Common myeloid progenitor, CD34-positive (primary cell): ENCODE results near the gene TTC27. TPM values are rescaled to one million over a fixed set of nuclear protein-coding genes. Genes with fewer than 3 reads are reported as not detected.

Experiments used
- CTCF ChIA-PET: fragments of 350-600 bp; sonication (Branson Sonifier 250); formaldehyde crosslinking; loops from one replicate; lab custom pipeline; 2021; ENCODE audit warnings: antibody characterized with exemption; lab: Charles Lee
- POLR2A ChIA-PET: fragments of 350-600 bp; sonication (Branson Sonifier 250); formaldehyde crosslinking; loops from one replicate; lab custom pipeline; 2021; ENCODE audit warnings: antibody characterized with exemption; lab: Charles Lee
- DNase-seq, 3 donors: peaks; one replicate each; pipeline versions ENCODE4 v3.0.0 to v3.0.0-alpha.2; 2013
- H3K27ac ChIP-seq, 2 experiments: 1 replicate in 1 of 2; 2 replicates in 1 of 2; pipeline ENCODE4 v1.7.0; 2013; ENCODE audit warnings: inconsistent platforms in 2 of 2, low read length in 2 of 2, mild to moderate bottlenecking in 2 of 2, low read depth in 1 of 2, moderate library complexity in 1 of 2; ENCODE audit not compliant: severe bottlenecking in 2 of 2, insufficient read depth in 1 of 2, poor library complexity in 1 of 2
- H3K27me3 ChIP-seq, 5 experiments: replicated peaks in 2 of 5; 1 replicate in 3 of 5; 2 replicates in 2 of 5; pipeline versions ENCODE4 v1.6.1 to v1.7.0; 2013; ENCODE audit warnings: low read length in 4 of 5, mild to moderate bottlenecking in 2 of 5, moderate library complexity in 2 of 5, inconsistent platforms in 1 of 5; ENCODE audit not compliant: insufficient read depth in 5 of 5, control insufficient read depth in 4 of 5
- H3K36me3 ChIP-seq, 4 experiments: 1 replicate in 2 of 4; 2 replicates in 2 of 4; pipeline versions ENCODE4 v1.6.1 to v1.7.0; 2013; ENCODE audit warnings: low read length in 3 of 4, control low read depth in 1 of 4, mild to moderate bottlenecking in 1 of 4; ENCODE audit not compliant: control insufficient read depth in 4 of 4, insufficient read depth in 4 of 4
- H3K4me1 ChIP-seq, 4 experiments: 1 replicate in 3 of 4; 2 replicates in 1 of 4; pipeline versions ENCODE4 v1.6.1 to v1.7.1; 2013; ENCODE audit warnings: low read length in 3 of 4, mild to moderate bottlenecking in 3 of 4, control low read depth in 1 of 4, inconsistent platforms in 1 of 4, moderate library complexity in 1 of 4; ENCODE audit not compliant: control insufficient read depth in 4 of 4, insufficient read depth in 4 of 4; ENCODE audit errors: control extremely low read depth in 1 of 4
- H3K4me3 ChIP-seq, 7 experiments: 1 replicate in 4 of 7; 2 replicates in 3 of 7; pipeline versions ENCODE4 v1.5.1 to v1.7.0; 2013; ENCODE audit warnings: mild to moderate bottlenecking in 7 of 7, low read length in 6 of 7, moderate library complexity in 6 of 7, inconsistent platforms in 2 of 7, low read depth in 2 of 7, control low read depth in 1 of 7; ENCODE audit not compliant: insufficient read depth in 4 of 7, control insufficient read depth in 1 of 7; ENCODE audit errors: extremely low read depth in 1 of 7
- H3K9me3 ChIP-seq, 5 experiments: 1 replicate in 4 of 5; 2 replicates in 1 of 5; pipeline versions ENCODE4 v1.6.1 to v1.7.1; 2013; ENCODE audit warnings: low read length in 4 of 5, mild to moderate bottlenecking in 2 of 5, inconsistent platforms in 1 of 5, low read depth in 1 of 5, moderate library complexity in 1 of 5; ENCODE audit not compliant: control insufficient read depth in 4 of 5, insufficient read depth in 2 of 5; ENCODE audit errors: control extremely low read depth in 1 of 5
- WGBS: methylation state at CpG from one replicate; pipeline ENCODE4 v1.1.5; 2013; ENCODE audit not compliant: insufficient coverage; 5-methylcytosine and 5-hydroxymethylcytosine counted together
- polyA plus RNA-seq: library from polyadenylated mRNA; unstranded; fragments of 120-200 nt; gene quantifications from one replicate; pipeline ENCODE4 v1.2.1, GENCODE V29; 2013

Gene TTC27
- polyA plus RNA-seq, result 25.1 TPM

GRCh38 chr2:32627814-32628579, at the start of gene TTC27:
TSS of gene TTC27 (plus strand) at chr2:32628050. CDS start at chr2:32628293, 243 bp downstream.
- POLR2A ChIA-PET, result no interaction called here

GRCh38 chr2:32591669-32592463, 36.0 kb upstream of the TTC27 start:
- peak overlapping the region in 2 of 7 experiments; percentile 0 to 50 for H3K4me3 ChIP-seq
- peak overlapping the region; percentile 27 to 77 for H3K27ac ChIP-seq
- peaks cover 13 to 46% (median 32%) of the 10 kb centered on the region in 4 experiments for H3K4me1 ChIP-seq
- no peaks in the 10 kb centered on the region for H3K27me3 ChIP-seq
- no peaks in the 10 kb centered on the region for H3K9me3 ChIP-seq
- no CpG with 5 or more reads among the region's 3 CpGs for WGBS
- CTCF ChIA-PET, result interaction anchor here (0.6 to 1.6 kb wide), 6 partner anchors 12 to 499 kb away, joined by 3 to 5 read pairs (median 3); no protein-coding TSS in a partner anchor
- DNase-seq, result peak; percentile 78 to 96 (median 91)
- peaks cover under 1 to 10% (median 2%) of the 10 kb centered on the region in 4 experiments for H3K36me3 ChIP-seq
- POLR2A ChIA-PET, result interaction anchor here (1.1 kb wide), 1 partner anchor 9 kb away, joined by 8 read pairs; no protein-coding TSS in a partner anchor

More at GRCh38 chr2:32627814-32628579, at the start of gene TTC27:
- DNase-seq, result peak; percentile 95 to 97 (median 97)
- Histone ChIP-seq H3K27ac (peak within 1 kb of the TSS; percentile 50 to 75), H3K4me3 (peak within 1 kb of the TSS; percentile 77 to 100 (median 96)), H3K36me3 (peaks cover 0 to 11% (median 8%) of the 10 kb centered on the region in 4 experiments), H3K4me1 (peaks cover 0 to 21% (median 8%) of the 10 kb centered on the region in 4 experiments), H3K27me3 (no peaks in the 10 kb centered on the region), H3K9me3 (no peaks in the 10 kb centered on the region)
- WGBS, result 0% methylated on average over 32 of the region's 39 CpGs
- CTCF ChIA-PET, result interaction anchor here (0.5 to 1.0 kb wide), 2 partner anchors 18 to 42 kb away, joined by 3 read pairs; no protein-coding TSS in a partner anchor

GRCh38 chr2:32594573-32594972, 33.3 kb upstream of the TTC27 start:
- no peaks in the 10 kb centered on the region for H3K27me3 ChIP-seq
- peaks cover 4 to 25% (median 10%) of the 10 kb centered on the region in 4 experiments for H3K36me3 ChIP-seq
- DNase-seq, result no peak
- no peaks in the 10 kb centered on the region for H3K9me3 ChIP-seq
- ChIA-PET POLR2A (interaction anchor here (0.7 kb wide), 1 partner anchor 388 kb away, joined by 3 read pairs; no protein-coding TSS in a partner anchor), CTCF (interaction anchor here (1.6 kb wide), 1 partner anchor 21 kb away, joined by 4 read pairs; no protein-coding TSS in a partner anchor)
- peaks cover 13 to 34% (median 25%) of the 10 kb centered on the region in 4 experiments for H3K4me1 ChIP-seq
- H3K27ac ChIP-seq, result no peak overlapping the region
- H3K4me3 ChIP-seq, result no peak overlapping the region
- 100% methylated on average over 1 of the region's 3 CpGs for WGBS

GRCh38 chr2:32611366-32611765, 16.5 kb upstream of the TTC27 start:
- WGBS, result 100% methylated on average over 2 of the region's 2 CpGs
- Histone ChIP-seq H3K4me3 (no peak overlapping the region), H3K36me3 (peaks cover 12 to 61% (median 29%) of the 10 kb centered on the region in 4 experiments), H3K9me3 (no peaks in the 10 kb centered on the region), H3K4me1 (no peaks in the 10 kb centered on the region), H3K27ac (no peak overlapping the region), H3K27me3 (no peaks in the 10 kb centered on the region)
- ChIA-PET CTCF (no interaction called here), POLR2A (no interaction called here)
- no peak for DNase-seq

GRCh38 chr2:32611771-32612170, 16.1 kb upstream of the TTC27 start:
- POLR2A ChIA-PET, result no interaction called here

GRCh38 chr2:32614084-32614483, 13.8 kb upstream of the TTC27 start:
- Histone ChIP-seq H3K4me1 (no peaks in the 10 kb centered on the region), H3K36me3 (peaks cover 12 to 62% (median 32%) of the 10 kb centered on the region in 4 experiments), H3K4me3 (no peak overlapping the region), H3K27me3 (no peaks in the 10 kb centered on the region), H3K9me3 (no peaks in the 10 kb centered on the region), H3K27ac (no peak overlapping the region)
- CTCF ChIA-PET, result interaction anchor here (1.3 to 1.5 kb wide), 2 partner anchors 10 to 49 kb away, joined by 3 to 4 read pairs; no protein-coding TSS in a partner anchor
- no CpG with 5 or more reads among the region's 1 CpG for WGBS
- DNase-seq, result no peak
- POLR2A ChIA-PET, result no interaction called here

More at GRCh38 chr2:32611771-32612170, 16.1 kb upstream of the TTC27 start:
- Histone ChIP-seq H3K27ac (no peak overlapping the region), H3K36me3 (peaks cover 12 to 60% (median 29%) of the 10 kb centered on the region in 4 experiments), H3K9me3 (no peaks in the 10 kb centered on the region), H3K4me3 (no peak overlapping the region), H3K4me1 (no peaks in the 10 kb centered on the region), H3K27me3 (no peaks in the 10 kb centered on the region)
- CTCF ChIA-PET, result no interaction called here
- WGBS, result 100% methylated on average over 1 of the region's 1 CpG
- DNase-seq, result no peak
